CD1c-positive myeloid dendritic cell (primary cell): Measurements from ENCODE around the gene GRM2.

Experiments used
- DNase-seq: peaks from one replicate; pipeline ENCODE4 v3.0.0-alpha.2; 2016; ENCODE audit errors: extremely low spot score

Gene GRM2

DNA sequence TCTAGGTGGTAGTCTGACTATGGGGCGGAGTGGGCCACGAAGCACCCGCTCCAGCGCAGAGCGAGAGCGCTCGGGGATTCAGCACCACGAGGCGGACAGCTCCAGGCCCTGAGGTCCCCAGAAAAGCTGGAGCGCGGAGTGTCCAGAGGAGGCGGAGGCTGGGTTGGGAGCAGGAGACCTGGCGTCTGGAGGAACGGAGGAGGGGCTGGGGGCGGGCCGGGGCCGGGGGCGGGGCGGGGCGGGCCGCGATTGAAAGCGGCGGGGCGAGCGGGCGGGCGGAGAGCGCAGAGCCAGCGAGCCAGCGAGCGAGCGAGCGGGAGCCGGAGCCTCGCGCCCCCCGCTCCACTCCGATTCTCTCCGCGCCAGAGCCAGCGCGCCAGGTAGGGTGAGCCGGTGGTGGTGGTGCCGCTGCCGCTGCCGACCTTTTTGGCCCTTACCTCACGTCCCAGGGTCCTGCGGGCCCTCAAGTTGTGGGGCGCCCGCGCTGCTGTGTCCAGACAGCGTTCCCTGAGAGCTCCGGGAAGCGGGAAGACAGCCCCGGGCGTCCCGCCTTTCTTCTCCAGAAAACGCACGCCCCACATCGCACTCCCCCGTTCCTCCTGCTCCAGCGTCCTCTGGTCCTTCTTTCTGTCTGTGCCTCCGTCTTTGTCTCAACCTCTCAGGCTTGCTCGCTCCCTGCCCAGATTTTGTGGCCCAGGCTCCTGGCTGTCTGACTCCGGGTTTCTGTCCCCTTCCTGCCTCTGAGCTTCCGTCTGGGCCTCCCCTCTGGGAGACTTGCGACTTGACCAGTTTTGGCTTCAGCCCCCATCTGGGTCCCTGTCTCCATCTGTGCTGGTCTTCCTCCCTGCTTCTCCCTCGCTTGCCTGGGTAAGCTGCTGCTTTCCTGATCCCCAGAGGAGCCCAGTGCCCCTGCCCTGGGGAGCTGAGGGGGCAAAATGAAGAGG is at the start of gene GRM2:
TSS of gene GRM2 (plus strand) at position 281 of the 944 bp plus-strand sequence. CDS start 1,916 bp downstream, outside the sequence.
- DNase-seq, result peak; percentile 27

DNA sequence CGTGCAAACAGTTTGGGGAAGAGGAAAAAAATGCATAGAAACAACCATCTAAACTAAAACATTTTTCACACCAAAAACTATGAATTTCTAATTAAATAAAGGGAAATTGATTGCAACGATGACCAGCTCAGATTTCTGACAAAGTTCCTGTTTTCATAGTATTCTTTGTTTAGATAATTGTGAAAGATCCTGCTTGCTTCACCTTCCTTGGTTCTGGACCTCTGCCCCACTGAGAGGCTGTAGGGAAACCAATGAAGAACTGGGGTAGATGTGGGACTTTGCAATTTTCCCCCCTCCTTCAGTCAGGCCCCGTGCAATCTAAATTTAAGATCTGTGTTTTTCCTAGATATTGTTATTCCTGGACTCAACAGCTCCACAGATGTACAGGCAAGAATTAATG is 49.6 kb upstream of the GRM2 start:
- DNase-seq, result peak; percentile 59

DNA sequence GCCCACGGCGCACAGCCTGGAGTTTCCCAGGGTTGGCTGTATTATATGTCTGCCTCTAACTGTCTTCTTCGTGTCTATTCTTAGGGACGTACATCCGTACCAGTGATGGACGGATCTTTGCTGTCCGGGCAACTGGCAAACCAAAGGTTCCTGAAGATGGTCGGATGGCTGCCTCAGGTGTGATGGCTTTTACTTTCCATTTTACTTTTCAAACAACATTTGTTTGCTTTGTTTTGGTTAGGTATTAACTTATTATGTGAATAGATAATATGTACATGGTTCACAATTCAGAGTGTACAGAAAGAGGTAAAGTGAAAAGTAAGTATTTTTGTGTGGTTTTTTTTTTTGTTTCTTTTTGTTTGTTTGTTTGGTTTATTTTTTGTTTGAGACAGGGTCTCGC is 46.9 kb upstream of the GRM2 start:
- no peak for DNase-seq

DNA sequence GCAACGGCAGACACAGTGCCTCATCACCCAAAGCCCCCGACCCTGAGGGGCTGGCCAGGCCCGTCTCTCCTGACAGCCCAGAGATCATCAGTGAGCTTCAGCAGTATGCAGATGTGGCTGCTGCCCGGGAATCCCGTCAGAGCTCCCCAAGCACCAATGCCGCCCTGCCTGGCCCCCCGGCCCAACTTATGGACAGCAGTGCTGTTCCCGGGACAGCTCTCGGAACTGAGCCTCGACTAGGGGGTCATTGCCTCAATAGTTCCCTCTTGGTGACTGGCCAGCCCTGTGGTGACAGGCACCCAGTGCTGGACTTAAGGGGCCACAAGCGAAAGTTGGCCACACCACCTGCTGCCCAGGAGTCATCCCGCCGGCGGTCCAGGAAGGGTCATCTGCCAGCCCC is 44.4 kb upstream of the GRM2 start:
- no peak for DNase-seq

DNA sequence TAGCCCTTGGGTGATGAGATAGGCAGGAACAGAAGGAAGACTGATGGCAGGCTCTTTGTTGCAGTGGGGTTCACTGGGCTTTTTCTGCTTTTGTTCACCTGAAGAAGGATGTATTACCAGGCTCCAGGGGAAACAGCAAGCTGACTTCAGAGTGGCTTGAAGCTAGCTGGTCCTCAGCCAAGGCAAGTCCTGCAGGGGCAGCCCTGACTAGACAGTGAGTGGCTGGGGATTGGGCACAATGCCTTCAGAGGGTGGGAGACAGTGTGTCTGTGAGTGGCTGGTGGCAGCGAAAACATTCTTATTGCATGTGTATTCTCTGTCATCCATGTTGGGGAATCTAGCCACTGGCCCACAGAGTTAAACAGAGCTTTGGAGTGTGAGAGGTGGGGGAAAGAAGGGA is 38.1 kb upstream of the GRM2 start:
- DNase-seq, result no peak

DNA sequence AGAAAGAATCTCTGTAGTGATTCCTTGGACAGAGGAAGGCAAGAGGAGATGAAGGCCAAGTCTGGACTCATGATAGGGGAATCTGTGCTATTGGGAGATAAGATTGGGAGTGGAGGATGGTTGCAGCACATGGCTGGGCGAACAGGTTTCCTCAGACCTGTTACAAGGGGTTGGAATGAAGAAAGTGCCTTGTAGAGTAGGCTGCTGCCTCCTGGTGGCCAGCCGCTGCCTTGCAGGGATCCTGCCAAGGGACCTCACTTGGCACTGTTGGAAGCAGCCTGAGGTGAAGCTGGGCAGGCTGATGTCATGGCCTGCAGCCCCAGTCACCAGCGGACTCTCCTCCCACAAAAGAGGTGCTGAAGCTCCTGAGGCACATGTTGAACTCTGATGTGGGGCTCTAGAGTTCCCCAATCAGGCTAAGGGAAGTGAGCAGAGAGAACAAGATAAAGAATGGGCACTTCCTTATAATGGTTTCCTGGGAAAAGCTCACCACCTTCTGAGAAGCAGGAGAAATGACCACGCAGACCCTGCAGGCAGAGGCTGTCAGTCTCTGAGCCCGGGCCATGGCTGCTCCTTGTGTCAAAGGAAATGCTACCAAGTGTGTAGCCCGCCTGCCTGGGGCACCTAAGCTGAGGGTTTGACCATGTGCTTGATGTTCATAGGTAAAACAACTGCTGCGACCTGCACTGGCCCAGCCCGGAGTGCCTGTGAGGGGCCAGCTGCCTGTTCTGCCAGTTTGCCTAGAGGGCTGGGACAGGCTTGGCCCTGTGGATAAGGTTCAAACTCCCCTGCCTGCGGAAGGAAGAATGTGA is 37.4 kb upstream of the GRM2 start:
- peak; percentile 93 for DNase-seq

DNA sequence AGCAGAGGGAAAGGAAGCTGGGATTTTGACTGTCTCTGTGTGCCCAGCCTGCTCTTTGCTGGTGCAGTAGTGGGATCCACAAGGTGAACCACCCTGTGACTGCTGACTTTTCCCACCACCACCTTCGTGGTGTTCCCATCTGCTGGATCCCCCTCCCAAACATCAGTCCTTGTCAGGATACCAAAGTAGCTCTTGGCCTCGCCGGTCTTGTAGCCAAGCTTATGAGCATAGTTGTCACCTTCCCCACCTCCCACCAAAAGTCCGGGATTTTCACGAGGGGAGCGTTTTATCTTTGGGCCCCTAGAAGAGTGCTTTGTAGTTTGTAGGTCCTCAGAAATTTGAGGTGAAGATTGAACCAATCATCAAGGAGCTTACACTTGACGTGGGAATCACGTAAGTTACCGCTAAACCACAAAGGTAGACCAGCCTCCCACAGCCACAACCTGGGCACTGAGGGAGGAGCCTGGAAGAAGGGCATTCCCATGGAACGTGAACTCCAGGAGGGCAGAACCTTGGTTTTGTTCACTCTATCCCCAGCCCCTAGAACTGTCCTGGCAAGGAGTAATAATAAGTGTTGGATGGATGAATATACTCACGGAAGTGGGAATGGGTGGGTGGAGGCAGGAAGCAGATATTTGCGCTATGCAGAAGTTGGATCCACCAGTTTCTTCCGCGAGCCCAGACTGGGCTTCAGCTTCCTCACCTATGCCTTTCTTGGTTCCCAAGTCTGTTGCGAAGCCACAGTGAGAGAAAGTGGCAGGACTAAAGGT is 36.6 kb upstream of the GRM2 start:
- peak; percentile 78 for DNase-seq

DNA sequence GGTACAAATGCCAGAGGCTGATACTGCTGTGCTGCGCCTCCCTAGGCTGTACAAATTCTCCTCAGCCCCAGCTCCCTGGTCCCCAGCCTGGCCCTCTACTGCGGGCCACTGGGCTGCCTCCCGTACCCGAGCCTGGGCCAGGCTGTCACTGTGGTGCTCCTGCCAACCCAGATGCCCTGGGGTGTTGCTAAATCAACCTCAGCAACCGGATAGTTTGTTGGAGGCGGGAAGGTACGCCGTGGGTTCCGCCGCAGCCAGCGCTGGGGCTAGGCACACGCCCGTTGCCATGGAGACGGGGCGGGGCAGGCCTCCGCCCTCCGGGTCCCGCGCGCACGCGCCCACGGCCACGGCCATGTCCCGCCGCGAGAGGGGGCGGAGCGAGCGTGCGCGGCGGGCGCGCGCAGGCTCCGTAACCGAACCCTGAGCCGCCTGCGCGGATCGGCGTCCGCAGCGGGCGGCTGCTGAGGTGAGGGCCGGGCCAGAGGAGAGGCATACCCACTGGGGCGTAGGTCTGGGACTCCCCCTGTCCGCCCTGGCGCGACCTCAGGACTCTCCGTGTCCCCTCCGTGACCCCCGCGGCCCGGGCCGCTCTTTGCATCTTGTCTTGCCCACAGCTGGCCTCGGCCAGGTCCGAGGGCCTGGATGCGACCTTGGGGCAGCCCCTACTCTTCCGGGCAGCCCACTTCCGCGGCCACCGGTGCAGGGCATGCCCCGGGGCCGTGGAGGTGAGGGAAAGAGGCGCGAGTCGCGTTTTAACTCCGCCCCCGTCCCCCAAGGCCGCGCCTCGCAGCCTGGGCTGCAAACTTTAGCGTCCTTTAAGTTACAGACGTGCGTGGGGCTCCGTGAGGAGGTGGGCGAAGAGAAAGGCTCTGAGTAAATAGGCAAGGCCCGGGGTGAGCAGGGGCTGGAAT is 35.8 kb upstream of the GRM2 start, which contains the start of gene TEX264:
TSS of gene TEX264 (plus strand) at position 430 of the 911 bp plus-strand sequence. CDS start 3,053 bp downstream, outside the sequence.
- peak; percentile 99 for DNase-seq

DNA sequence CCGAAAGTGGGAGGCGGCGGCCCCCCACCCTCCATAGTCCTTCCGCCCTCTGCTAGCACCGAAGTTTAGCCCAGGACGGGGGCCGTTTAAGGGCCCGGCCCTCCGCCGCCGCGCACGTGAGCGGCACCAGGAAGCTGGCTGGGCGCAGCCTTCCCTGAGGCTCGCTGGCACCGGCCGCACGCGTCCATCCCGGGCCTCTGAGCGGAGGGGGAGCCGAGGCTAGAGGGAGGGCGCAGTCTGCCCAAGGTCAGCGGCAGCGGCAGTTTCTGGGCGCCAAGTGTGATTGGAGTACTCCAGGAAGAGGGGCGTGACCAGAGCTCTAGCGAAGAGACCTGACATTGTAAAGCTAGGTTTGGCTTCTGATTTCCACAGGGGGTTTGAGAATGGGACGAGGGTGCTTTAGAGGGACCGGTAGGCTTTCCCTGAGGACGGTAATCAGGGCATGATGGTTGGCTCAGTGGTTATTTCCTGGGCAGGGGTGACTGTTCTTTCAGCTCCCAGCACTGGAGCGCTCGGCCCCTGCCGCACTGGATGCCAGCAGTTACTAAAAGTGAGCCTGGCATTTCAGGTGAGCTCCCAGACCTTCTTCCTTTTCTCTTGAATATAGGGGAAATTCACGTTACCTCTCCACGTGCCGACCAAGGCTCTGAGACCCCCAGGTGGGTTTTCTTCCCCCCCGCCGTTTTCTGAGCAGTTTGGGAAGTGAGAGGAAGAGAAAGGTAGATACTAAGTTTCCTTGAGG is 35.0 kb upstream of the GRM2 start:
- peak; percentile 71 for DNase-seq

DNA sequence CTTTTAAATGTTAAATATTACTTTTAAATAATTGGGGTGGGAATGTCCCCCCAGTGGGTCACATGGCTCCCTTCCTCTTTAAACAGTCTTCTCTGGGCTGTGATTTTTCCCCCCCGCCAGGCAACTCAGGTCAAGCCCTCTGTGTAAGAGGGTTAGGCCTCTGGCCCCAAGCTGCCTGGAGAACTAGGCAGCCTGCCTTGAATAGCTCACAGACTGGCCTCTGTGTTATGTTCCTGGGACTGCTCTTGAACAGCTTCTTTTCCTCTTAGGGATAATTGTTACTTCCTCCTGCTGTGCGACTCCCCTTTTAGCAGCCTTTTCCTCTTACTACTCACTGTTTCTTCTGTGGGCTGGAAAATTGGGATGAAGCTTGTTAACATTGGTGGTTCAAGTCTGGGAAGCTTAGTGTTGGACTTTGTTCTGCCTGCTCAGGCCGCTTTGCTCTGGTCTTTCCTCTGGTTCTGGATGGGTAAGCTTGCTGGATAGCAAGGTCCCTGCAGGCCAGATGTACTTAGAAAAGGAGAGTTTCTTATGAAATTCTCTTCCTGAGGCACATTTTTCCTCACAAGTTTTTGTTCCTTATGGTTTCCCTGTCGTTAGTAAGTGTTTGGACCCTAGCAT is 33.6 kb upstream of the GRM2 start:
- peak; percentile 26 for DNase-seq

DNA sequence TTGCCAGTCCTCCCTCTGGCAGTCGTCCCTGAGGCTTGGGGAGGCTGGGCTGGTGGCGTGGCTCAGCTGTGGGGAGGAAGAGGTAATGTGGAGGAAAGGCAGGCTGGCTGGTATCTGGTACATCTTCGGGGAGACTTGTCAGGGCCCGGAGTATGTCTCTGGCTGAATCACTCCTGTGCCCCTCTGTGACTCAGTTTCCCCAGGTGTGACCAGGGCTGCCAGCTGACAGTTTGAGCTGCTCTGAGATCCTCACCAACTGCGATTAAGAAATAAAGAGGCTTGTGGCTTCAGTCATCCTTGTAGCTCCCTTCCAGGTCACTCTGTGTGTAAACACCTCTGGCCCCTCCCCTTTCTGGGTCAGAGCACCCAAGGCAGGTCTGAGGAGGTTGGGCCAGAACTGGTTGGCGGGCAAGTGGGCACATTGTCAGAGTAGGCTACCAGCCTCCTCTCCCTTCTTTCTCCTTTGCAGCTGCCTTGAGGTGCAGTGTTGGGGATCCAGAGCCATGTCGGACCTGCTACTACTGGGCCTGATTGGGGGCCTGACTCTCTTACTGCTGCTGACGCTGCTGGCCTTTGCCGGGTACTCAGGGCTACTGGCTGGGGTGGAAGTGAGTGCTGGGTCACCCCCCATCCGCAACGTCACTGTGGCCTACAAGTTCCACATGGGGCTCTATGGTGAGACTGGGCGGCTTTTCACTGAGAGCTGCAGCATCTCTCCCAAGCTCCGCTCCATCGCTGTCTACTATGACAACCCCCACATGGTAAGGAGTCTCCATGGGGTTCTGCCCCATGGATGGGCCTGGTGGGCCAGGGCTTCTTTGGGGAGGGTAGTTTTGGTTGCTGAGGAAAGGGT is 32.8 kb upstream of the GRM2 start:
- no peak for DNase-seq

DNA sequence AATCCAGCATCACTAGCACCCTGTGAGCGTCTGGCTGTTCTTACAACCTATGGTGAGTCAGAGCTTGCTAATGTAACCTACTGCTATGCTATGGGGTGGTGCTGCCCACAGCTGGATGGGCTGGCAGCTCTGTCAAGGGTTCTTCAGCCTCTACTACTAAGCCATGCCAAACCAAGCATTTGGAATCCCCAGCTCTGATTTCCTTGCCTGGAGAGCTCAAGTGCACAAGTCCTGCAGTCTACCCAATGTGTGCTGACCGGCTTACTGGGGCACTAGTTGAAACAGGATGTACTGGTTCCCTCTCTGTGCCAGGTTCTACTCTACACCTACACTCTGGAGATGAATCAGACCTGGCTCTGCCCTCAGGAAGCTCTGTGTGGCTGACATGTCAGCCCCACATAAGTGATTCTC is 31.7 kb upstream of the GRM2 start:
- DNase-seq, result peak; percentile 37

DNA sequence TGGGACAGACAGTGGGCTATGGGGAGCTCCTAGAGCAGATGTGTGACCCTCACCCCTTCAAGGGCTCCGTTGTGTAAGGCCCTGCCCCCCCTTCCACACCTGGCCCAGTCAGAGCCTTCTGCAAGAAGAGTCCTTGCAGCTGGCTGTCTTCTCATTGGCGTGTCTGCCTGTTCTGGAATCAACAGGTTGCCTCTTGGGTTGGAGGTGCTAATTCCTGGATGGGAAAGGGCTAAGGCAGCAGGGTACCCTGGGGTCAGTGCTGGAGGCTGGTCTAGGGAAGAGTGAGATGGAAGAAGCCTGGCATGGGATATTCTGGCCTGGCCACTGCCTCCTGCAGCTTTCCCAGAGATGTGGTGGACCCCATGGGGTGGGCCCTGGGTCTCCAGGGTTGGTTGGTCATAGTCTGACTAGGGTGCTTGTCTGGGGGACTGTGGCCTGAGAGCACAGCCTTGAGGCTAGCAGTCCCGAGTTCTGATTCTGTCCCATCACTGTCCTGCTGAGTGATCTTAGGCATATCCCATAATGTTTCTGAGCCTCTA is 30.7 kb upstream of the GRM2 start:
- no peak for DNase-seq

DNA sequence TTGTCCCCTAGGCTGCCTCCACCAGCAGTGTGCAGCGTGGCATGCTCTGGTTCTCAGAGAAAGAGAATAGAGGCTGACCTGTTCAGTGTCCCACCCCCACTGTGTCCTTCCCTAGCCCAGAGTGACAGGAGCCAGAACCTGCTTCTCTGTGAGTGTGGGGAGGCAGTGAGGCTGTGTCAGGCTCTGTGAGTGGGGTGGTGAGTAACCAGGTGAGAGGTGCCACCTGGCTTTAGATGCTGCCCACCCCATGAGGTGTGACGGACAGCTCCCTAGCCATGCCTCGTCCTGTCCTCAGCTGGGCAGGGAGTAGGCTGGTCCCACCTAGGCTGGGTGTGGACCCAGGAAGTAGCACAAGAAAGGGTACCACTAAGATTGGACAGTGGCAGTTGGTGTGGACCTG is 29.5 kb upstream of the GRM2 start:
- DNase-seq, result no peak

DNA sequence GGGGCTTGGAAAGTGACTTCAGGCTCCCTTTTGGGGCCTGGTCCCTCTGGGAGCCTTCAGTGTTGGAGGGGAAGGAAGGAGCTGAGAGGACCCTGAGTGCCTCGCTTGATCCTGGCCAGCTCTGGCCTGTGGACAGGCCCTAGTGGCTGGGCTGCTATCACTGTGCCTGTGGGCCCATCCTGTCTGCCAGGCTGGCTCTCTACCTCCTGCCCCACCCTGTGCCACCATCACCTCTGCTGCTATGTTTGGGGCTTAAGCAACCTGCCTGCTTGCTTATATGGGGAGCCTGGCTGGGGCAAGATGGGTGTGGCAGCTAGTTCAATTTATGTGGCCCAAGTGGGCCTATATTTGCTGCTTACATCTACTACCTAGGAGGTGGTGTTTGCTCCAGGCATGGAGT is 28.7 kb upstream of the GRM2 start:
- DNase-seq, result no peak

DNA sequence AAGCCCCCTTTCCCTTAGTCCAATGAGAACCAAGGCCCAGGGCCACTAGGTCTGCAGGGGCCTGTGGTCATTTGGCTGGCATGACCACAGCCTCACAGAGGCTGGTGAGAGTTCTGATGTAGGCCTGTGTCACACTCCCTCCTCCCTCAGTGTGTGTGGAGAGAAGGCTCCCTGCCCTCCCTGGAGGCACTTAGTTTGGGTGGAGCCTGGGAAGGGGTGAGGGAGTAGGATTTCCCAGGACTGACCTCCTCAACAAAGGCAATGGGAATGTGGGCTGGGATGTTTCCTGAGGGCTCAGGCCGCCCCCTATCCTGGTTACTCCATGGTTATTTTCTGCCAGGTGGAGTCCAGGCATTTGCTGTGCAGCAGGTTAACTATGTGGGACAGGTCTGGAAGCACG is 28.2 kb upstream of the GRM2 start:
- no peak for DNase-seq

DNA sequence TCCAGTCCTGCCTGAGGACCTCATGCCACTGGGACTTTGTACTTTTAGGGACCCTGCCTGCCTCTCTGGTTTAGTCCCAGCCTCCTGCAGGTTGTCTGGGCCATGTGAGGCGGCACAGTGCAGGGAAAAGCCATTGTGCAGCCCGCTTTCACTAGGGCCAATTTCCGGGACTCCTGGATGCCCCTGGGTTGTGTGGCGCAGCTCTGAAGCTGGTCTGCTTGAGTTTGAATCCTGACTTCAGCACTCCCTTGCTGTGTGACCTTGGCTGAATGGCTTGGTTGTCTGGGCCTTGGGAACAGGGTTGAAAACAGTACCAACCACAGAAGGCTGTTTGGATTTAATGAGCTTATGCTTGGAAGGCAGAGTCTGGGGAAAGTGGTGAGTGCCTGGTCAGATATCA is 27.6 kb upstream of the GRM2 start:
- no peak for DNase-seq

DNA sequence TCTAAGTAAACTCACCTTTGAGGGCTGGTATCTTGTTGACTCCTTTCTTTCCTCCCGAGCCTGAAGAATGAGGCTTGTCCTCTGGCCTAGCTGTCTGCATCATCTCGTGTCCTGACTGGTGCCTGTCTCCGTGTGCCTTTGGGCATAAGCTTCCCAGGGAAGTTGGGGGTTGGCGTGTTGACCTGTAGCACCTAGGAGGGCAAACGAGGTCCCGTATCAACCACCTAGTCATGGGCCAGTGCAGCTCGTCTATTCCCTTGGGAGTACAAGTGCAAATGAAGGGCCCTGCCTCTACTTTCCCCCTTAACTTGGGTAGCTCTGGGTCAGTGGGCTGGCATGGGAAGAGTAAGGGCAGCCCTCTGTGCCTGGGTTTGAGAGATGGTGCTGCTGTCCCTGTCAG is 27.1 kb upstream of the GRM2 start:
- no peak for DNase-seq
